Upper lobe of left lung (tissue), 6 donors: ENCODE data around the gene MMS22L. TPM values are rescaled to one million over a fixed set of nuclear protein-coding genes. Genes with fewer than 3 reads are reported as not detected.

Source experiments
- ATAC-seq, 2 donors: fragments of 200-7000 bp; cut with Tn5 transposase; one replicate each; pipeline ENCODE4 v1.9.1; 2022; ENCODE audit warnings: mild to moderate bottlenecking in 2 of 2, moderate library complexity in 2 of 2; ENCODE audit not compliant: low FRiP score in 2 of 2
- DNase-seq, 2 donors: peaks; one replicate each; pipeline ENCODE4 v3.0.0-alpha.2; 2019 to 2020
- H3K27ac ChIP-seq, 4 donors: fragments of 200-600 bp; sonication (generic); one replicate each; pipeline ENCODE4 v1.5.1; 2016 to 2019
- H3K27me3 ChIP-seq, 4 donors: fragments of 200-600 bp; sonication (generic); one replicate each; pipeline ENCODE4 v1.5.1; 2017 to 2019
- H3K36me3 ChIP-seq, 4 donors: fragments of 200-600 bp; sonication (generic); one replicate each; pipeline ENCODE4 v1.5.1; 2016 to 2019
- H3K4me1 ChIP-seq, 4 donors: fragments of 200-600 bp; sonication (generic); one replicate each; pipeline ENCODE4 v1.5.1; 2018 to 2019
- H3K4me3 ChIP-seq, 4 donors: fragments of 200-600 bp; sonication (generic); one replicate each; pipeline ENCODE4 v1.5.1; 2017 to 2019; ENCODE audit warnings: mild to moderate bottlenecking in 2 of 4, moderate library complexity in 1 of 4
- H3K9me3 ChIP-seq, 4 donors: fragments of 200-600 bp; sonication (generic); one replicate each; pipeline ENCODE4 v1.5.1; 2018 to 2019
- EP300 ChIP-seq, 4 donors: sonication (generic); formaldehyde crosslinking; IDR thresholded peaks; one replicate each; pipeline ENCODE4 v1.5.1; 2017; ENCODE audit warnings: antibody characterized with exemption in 4 of 4, control low read depth in 2 of 4
- POLR2A ChIP-seq, 4 donors: fragments of 450-650 bp; IDR thresholded peaks; one replicate each; pipeline ENCODE4 v1.5.1; 2016 to 2017; ENCODE audit warnings: antibody characterized with exemption in 4 of 4, mild to moderate bottlenecking in 2 of 4
- POLR2AphosphoS5 ChIP-seq, 2 donors: sonication (generic); formaldehyde crosslinking; IDR thresholded peaks; one replicate each; pipeline ENCODE4 v1.5.1; 2017; ENCODE audit warnings: antibody characterized with exemption in 2 of 2
- WGBS, 2 donors: methylation state at CpG; one replicate each; pipeline ENCODE4 v1.1.5; 2017 to 2018; 5-methylcytosine and 5-hydroxymethylcytosine counted together
- total RNA-seq, 6 donors: library from RNA; depleted of rRNA in 4 of 6; stranded (reverse); fragments of >200 nt in 4 of 6; gene quantifications; one replicate each; pipeline versions ENCODE4 v1.1.0 to v1.2.1, GENCODE V29; 2016 to 2021
- TF ChIP-seq, protein P1 (sequence below), 6 experiments: fragments of 450-650 bp in 4 of 6; fragments of 200-600 bp in 2 of 6; sonication (generic) in 2 of 6; IDR thresholded peaks; one replicate each; pipeline ENCODE4 v1.5.1; 2016 to 2019; ENCODE audit warnings: antibody characterized with exemption in 6 of 6
- donor health status: DM: no; HTN: no; CAD: no; lungs with moderate emphysema.
- donor health status: DM: no; HTN: yes; CAD: no; lungs with severe emphysema.

Gene MMS22L
- total RNA-seq, 6 donors from 2014 or later, result 4.9 to 22.1 (median 7.9) TPM

DNA sequence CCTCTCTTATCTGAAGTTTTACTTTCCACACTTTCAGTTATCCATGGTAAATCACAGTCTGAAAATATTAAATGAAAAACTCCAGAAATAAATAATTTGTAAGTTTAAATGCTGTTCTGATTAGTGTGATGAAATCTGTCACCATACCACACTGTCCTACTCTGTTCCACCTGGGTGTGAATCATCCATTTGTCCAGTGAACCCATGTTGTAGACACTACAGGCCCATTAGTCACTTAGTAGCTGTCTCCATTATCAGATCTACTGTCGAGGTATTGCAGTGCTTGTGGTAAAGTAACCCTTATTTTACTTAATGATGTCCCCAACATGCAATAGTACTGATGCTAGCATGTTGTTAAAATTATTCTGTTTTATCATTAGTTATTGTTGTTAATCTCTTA is 29.2 kb upstream of the MMS22L start:
- TF ChIP-seq, protein P1, sequence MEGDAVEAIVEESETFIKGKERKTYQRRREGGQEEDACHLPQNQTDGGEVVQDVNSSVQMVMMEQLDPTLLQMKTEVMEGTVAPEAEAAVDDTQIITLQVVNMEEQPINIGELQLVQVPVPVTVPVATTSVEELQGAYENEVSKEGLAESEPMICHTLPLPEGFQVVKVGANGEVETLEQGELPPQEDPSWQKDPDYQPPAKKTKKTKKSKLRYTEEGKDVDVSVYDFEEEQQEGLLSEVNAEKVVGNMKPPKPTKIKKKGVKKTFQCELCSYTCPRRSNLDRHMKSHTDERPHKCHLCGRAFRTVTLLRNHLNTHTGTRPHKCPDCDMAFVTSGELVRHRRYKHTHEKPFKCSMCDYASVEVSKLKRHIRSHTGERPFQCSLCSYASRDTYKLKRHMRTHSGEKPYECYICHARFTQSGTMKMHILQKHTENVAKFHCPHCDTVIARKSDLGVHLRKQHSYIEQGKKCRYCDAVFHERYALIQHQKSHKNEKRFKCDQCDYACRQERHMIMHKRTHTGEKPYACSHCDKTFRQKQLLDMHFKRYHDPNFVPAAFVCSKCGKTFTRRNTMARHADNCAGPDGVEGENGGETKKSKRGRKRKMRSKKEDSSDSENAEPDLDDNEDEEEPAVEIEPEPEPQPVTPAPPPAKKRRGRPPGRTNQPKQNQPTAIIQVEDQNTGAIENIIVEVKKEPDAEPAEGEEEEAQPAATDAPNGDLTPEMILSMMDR (IDR thresholded peaks at IDR 0.05), result no peak
- no peak for TF ChIP-seq POLR2A (IDR thresholded peaks at IDR 0.05)
- no peak for TF ChIP-seq POLR2AphosphoS5 (IDR thresholded peaks at IDR 0.05)
- no peak for TF ChIP-seq EP300 (IDR thresholded peaks at IDR 0.05)
- Histone ChIP-seq H3K36me3 (no peaks in the 10 kb centered on the region), H3K4me3 (no peak overlapping the region), H3K9me3 (no peaks in the 10 kb centered on the region), H3K27me3 (no peaks in the 10 kb centered on the region), H3K4me1 (no peaks in the 10 kb centered on the region), H3K27ac (no peak overlapping the region)
- ATAC-seq (no peak), DNase-seq (no peak)
- WGBS, 2 donors, result 43 to 70% methylated on average over 1 of the region's 1 CpG

DNA sequence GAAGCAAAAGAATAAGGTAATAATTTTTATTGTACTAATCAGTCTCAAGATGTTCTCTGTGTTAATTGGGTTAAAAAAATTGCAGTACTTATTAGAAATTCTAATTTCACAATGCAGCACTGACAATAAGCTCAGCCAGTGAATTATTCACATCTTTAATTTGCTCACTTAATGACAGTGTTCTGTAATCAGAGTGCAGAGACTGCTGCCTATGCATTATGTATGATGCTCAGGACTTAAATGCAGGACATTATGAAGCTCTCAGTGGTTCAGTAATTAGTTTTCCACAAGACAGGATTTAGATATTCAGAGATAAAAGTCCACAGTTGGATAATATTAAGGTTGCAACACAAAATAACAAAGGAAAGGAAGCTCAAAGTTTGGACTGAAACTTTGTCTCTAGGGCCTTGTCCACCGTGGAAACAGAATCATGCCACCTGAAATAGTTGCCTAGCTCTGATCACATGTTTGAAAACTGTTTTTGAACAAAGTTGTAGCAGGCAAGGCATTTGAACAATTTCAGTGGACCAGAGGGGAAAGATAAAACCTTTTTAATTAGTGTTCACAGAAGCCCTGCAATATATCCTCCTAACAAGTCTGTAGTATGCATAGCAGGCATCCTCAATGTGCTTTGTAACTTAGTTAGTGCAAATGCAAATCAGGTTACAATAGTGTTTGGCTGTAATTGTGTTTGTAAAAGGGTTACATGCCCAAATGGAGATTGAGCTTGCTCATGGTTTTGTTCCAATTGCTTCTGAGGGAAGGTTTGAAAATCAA is 23.7 kb upstream of the MMS22L start:
- 48 to 64% methylated on average over 1 of the region's 1 CpG for WGBS, 2 donors
- H3K27me3 ChIP-seq, result no peaks in the 10 kb centered on the region
- no peak for ATAC-seq
- no peaks in the 10 kb centered on the region for H3K36me3 ChIP-seq
- TF ChIP-seq POLR2AphosphoS5 (IDR thresholded peaks at IDR 0.05) (no peak), EP300 (IDR thresholded peaks at IDR 0.05) (no peak)
- TF ChIP-seq, protein P1 (IDR thresholded peaks at IDR 0.05), result no peak
- H3K4me1 ChIP-seq, result no peaks in the 10 kb centered on the region
- DNase-seq, result no peak
- H3K9me3 ChIP-seq, result no peaks in the 10 kb centered on the region
- no peak overlapping the region for H3K4me3 ChIP-seq
- no peak overlapping the region for H3K27ac ChIP-seq

DNA sequence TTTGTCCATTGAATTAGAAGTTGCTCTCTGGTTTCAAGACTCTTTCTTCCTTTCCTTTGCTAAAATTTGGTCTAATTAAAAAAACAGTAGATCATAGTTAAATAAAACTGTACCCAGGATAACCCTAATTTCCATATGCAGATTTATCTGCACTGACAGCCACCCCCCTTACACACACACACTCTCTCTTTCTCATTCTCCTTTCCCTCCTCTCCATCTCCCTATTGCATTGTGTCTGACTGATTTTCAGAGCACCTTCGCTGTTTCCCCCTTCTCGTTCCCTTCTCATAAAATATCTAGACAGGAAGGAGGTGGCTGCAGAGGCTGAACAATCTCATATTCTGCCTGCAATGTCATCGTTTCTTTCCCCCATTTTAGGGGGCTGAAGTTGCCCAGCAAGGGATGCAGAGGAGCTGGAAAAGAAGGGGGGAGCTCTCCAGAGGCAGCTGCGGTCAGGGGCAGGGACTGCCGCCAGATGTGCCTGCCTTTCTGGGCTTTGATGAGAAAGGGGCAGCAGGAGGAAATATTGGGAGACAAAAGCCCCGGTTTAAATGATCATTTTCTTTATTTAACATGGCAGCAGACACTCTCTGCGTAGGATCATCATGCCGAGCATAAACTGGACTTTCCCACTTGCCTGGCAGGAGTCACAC is 22.5 kb upstream of the MMS22L start:
- TF ChIP-seq, protein P1 (IDR thresholded peaks at IDR 0.05), result no peak
- no peak for TF ChIP-seq EP300 (IDR thresholded peaks at IDR 0.05)
- no peak for TF ChIP-seq POLR2A (IDR thresholded peaks at IDR 0.05)
- no peak for TF ChIP-seq POLR2AphosphoS5 (IDR thresholded peaks at IDR 0.05)
- H3K4me1 ChIP-seq, result no peaks in the 10 kb centered on the region
- no peaks in the 10 kb centered on the region for H3K27me3 ChIP-seq
- H3K9me3 ChIP-seq, result no peaks in the 10 kb centered on the region
- ATAC-seq (no peak), DNase-seq (no peak)
- no peak overlapping the region for H3K27ac ChIP-seq
- no peak overlapping the region for H3K4me3 ChIP-seq
- 38 to 43% methylated on average over 8 of the region's 8 CpGs for WGBS, 2 donors
- H3K36me3 ChIP-seq, result no peaks in the 10 kb centered on the region

DNA sequence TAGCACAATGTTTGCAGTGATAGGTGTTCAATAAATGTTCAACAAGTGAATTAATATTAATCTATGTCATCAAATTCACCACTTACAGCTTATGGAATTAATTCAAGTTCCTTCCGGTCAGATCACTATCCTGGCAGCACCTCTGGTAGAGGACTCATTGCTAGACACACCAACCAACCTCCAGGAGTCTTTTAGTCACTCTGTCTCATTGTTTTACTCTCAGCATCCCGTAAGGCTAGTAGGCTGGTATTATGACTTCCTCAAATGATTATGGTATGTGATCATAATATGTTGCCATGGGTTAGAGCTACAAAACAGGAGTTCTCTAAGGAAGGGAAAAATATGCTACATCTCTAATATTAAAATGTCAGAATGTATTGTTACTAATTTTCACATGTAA is 21.7 kb upstream of the MMS22L start:
- no peaks in the 10 kb centered on the region for H3K36me3 ChIP-seq
- TF ChIP-seq POLR2AphosphoS5 (IDR thresholded peaks at IDR 0.05), result no peak
- TF ChIP-seq, protein P1 (IDR thresholded peaks at IDR 0.05), result no peak
- no peaks in the 10 kb centered on the region for H3K27me3 ChIP-seq
- WGBS, 2 donors, result 82 to 88% methylated on average over 2 of the region's 2 CpGs
- H3K4me3 ChIP-seq, result no peak overlapping the region
- ATAC-seq (no peak), DNase-seq (no peak)
- H3K27ac ChIP-seq, result no peak overlapping the region
- H3K4me1 ChIP-seq, result no peaks in the 10 kb centered on the region
- no peaks in the 10 kb centered on the region for H3K9me3 ChIP-seq

DNA sequence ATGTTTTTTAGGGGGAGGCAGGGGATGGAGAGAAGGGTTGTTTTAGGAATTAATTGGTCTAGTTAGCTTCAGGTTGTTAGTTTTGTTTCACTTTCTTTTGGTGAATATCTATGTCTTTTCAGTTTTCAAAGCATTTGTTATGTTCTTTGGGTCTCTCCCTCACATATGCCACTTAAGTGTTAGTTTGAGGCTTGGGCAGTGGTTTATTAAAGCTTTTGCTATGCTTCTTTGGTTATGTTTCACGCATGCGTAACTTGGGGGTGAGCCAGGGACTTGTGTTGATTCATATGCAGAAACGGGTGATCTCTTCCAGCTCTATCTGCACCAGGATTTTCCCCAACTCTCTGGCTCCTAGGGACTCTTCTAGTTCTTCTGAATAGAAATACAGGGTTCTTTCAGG is 11.4 kb upstream of the MMS22L start:
- no peaks in the 10 kb centered on the region for H3K9me3 ChIP-seq
- ATAC-seq, result no peak
- 61 to 80% methylated on average over 3 of the region's 3 CpGs for WGBS, 2 donors
- no peaks in the 10 kb centered on the region for H3K36me3 ChIP-seq
- TF ChIP-seq POLR2A (IDR thresholded peaks at IDR 0.05) (no peak), EP300 (IDR thresholded peaks at IDR 0.05) (no peak), POLR2AphosphoS5 (IDR thresholded peaks at IDR 0.05) (no peak)
- TF ChIP-seq, protein P1 (IDR thresholded peaks at IDR 0.05), result no peak
- no peaks in the 10 kb centered on the region for H3K27me3 ChIP-seq
- no peak for DNase-seq
- H3K27ac ChIP-seq, result no peak overlapping the region
- H3K4me1 ChIP-seq, result no peaks in the 10 kb centered on the region
- H3K4me3 ChIP-seq, result no peak overlapping the region
